ENCODE results near the gene DOCK7.
A peak's percentile ranks its signal among the peaks of the same experiment; 100 is the strongest.

The DOCK7 gene

DNA sequence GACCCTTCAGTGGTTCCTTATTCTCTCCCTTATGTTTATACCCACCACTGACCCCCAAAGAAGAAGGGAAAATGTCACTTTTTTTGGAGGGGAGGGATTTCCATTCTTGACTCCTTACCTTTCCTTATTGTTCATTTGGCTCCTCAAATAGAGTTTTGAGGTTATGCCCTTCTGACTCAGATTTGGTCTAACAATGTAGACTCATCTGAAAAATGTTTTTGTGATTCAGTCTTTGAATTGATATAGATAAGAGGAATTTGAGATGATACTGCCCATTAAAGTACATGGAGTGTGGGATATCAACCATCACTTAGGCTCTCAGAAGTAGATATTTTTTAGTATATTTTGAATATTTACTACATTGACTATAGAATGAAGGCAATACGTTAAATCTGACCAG is 235.2 kb downstream of the DOCK7 start:
- DNase-seq (ENCODE audit: low read depth in 2 of 2) = no peak

DNA sequence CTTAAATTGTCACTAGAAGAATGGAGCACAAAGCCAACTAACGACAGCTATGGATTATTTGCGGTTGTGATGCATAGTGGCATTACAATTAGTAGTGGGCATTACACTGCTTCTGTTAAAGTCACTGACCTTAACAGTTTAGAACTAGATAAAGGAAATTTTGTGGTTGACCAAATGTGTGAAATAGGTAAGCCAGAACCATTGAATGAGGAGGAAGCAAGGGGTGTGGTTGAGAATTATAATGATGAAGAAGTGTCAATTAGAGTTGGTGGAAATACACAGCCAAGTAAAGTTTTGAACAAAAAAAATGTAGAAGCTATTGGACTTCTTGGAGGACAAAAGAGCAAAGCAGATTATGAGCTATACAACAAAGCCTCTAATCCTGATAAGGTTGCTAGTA is 237.9 kb downstream of the DOCK7 start:
- no peak for DNase-seq (ENCODE audit: low read depth in 2 of 2)

DNA sequence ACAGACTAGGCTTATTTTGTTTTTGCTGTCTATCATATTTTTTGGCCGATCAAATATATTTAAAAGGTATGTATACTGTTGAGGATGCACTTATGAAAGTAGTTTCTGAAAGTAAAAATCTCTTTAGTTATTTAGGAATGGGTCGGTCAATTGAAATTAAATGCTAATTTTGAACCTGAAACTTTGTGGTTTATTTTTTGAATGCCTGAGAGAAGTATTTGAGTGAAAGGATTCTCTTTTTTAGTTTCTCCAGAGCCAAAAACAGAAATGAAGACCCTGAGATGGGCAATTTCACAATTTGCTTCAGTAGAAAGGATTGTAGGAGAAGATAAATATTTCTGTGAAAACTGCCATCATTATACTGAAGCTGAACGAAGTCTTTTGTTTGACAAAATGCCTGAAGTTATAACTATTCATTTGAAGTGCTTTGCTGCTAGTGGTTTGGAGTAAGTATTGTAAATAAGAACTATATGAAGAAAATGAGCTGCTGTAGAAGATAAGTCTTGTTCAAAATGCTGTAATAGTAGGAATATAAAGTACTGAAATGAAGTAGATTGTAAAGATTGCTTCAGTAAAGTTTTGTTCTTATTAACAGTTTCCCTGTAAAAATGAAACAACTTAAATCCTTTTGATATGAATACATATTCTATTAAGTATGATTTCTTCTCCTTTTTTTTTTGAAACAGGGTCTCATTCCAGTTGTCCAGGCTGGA is 239.8 kb downstream of the DOCK7 start:
- no peak for DNase-seq (ENCODE audit: low read depth in 2 of 2)

DNA sequence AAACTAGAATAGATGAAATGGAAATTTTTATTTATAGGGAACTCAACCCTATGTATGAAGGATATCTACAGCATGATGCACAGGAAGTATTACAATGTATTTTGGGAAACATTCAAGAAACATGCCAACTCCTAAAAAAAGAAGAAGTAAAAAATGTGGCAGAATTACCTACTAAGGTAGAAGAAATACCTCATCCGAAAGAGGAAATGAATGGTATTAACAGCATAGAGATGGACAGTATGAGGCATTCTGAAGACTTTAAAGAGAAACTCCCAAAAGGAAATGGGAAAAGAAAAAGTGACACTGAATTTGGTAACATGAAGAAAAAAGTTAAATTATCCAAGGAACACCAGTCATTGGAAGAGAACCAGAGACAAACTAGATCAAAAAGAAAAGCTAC is 243.5 kb downstream of the DOCK7 start:
- no peak for DNase-seq (ENCODE audit: low read depth in 2 of 2)

DNA sequence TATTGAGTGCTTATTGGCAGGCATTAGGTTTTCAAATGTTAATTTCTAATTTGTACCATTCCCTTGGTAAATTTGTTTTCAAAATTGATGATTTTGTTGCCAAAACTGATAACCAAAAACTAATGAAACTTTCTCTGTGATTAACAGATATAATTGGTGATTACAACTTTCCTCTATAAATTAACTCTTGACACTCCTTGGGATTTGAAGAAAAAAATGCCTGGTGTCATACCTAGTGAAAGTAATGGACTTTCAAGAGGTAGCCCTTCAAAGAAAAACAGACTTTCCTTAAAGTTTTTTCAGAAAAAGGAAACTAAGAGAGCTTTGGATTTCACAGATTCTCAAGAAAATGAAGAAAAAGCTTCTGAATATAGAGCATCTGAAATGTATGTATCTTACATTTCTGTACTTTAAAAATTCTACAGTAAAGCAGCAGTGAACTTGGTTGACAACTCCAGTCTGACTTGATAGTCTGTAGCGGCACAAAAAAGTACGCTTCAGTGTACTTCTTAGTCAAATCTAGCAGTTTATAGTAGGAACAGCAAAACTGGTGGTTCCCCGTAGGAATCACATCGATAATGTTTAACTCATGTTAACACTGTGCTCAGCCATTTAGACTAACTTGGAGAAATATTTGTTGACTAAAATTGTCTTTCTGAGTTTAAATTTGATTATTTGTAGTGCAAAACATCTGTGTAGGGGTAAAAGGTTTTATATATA is 248.4 kb downstream of the DOCK7 start:
- DNase-seq (ENCODE audit: low read depth in 2 of 2) = no peak

- DNase-seq (ENCODE audit: low read depth in 2 of 2) = no peak
Measured at GRCh38 chr1:62438163-62438562, 250.0 kb downstream of the DOCK7 start.

- DNase-seq (ENCODE audit: low read depth in 2 of 2) = no peak
Measured at GRCh38 chr1:62437273-62437940, 250.8 kb downstream of the DOCK7 start.

GRCh38 chr1:62436466-62437272 is 251.5 kb downstream of the DOCK7 start, which contains the start of gene USP1:
Gene USP1 (plus strand): TSS chr1:62437049. CDS start chr1:62439868, 2,819 bp downstream.
- peak; percentile 100 for DNase-seq (ENCODE audit: low read depth in 2 of 2)

DNA sequence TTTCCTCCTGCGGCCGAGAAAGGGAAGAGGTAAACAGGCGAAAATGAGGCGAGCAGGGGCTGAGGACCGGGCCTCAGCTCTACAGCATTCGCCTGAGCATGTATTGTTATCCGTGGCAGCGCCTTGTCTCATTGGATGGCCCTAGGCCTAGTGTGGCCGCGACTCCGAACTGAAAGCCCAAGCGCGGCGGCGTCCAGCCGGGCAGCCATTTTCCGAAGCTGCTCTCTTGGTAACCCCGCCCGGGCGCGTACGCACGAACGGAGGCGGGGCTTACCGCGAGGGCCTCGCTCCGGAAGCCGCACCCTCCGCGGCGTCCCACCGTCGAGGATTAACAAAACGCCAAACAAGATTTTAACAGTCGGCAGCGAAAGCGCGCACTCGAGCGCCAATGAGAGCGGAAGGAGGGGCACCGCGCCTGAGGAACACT is 252.1 kb downstream of the DOCK7 start:
- DNase-seq (ENCODE audit: low read depth in 2 of 2) = peak in 1 of 2 experiments; percentile 9

- no peak for DNase-seq (ENCODE audit: low read depth in 2 of 2)
Measured at GRCh38 chr1:62435231-62436038, 252.8 kb downstream of the DOCK7 start.

GRCh38 chr1:62434618-62435001 is 253.6 kb downstream of the DOCK7 start:
- no peak for DNase-seq (ENCODE audit: low read depth in 2 of 2)

DNA sequence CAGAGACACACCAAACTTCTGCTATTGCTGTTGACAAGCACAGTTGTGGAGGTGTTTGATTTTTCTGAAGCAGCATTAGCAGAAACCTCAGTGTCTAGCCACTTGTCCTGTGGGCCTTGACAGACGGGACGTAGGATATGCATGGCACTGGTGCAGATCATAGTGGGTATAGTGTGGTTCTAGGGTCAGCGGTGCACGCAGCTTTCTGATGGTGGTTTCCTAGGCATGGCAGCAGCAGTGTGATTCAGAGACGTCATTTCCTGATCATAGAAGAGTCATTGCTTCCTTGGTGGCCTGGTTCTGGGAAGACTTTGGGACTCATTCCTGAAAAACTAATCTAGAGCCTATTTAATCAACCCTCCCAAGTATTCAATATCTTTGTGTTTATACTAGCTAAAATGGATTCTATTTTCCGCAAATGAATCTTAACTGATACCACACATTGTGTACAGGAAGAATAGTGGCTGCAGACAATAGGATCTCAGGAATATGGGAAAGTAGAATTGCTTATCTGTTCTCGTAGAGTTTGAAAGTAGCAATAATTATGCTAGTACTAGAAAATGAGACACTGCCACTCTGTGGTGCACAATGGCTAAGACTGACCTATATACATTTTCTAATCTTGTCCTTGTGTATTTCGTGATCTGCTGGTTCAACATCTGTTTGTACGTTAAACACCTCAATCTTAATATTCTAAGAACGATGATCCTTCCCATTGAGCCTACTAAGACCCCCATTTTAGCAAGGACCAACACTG is 254.1 kb downstream of the DOCK7 start:
- DNase-seq (ENCODE audit: low read depth in 2 of 2) = no peak

DNA sequence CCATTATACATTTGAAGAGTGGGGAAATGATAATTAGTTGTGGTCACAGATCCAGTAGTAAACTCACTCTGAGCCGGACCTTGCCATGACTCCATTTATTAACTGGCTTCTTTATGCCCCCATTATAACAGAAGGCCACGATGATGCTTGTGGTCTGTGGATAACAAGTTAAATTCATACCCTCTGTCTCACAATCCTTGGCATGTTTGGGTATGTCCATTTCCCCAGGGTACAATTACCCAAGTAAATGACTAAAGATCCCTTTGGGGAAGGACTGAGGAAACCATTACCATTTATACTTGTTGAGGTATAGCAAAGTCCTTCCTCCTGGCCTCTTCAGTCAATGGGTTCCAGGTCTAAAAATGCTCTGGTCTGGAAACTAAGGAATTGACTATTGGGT is 258.6 kb downstream of the DOCK7 start:
- DNase-seq (ENCODE audit: low read depth in 2 of 2) = no peak

GRCh38 chr1:62428351-62428750 is 259.8 kb downstream of the DOCK7 start:
- no peak for DNase-seq (ENCODE audit: low read depth in 2 of 2)

DNA sequence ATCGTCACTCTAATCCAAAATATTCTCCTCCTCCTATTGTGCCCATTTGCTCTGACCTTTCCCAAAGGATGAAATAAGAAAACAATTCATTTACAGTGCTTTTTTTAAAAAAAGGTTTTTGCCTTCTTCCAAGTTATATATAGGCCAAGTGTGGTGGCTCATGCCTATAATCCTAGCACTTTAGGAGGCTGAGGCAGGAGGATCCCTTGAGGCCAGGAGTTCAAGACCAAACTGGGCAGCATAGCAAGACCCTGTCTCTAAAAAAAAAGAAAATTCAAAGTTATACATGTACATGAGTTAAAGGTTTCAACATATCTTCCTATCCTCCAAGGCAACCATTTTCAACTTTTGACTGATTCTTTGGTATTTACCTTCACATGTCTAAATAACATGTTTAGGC is 261.4 kb downstream of the DOCK7 start:
- no peak for DNase-seq (ENCODE audit: low read depth in 2 of 2)

DNA sequence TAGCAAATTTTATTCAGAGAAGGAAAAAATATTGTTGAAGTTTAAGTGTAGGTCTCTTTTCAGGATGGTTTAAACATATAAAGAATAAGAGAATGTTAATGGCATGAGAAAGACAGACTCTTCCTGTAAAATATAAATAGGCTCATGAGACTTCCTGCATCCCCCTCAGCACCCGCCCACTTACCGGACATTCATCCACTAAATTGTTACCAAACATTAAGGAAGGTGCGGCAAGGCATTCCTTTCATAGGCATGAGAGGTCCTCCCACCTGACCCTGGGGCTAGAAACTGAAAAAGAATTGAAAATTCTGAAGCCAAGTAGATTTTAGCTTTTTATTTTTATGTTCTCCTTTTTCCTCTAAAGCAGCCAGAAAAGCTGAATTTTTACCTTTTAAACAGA is 261.9 kb downstream of the DOCK7 start:
- DNase-seq (ENCODE audit: low read depth in 2 of 2) = no peak

GRCh38 chr1:62425041-62425440 is 263.1 kb downstream of the DOCK7 start:
- DNase-seq (ENCODE audit: low read depth in 2 of 2) = no peak

GRCh38 chr1:62424411-62424810 is 263.8 kb downstream of the DOCK7 start:
- no peak for DNase-seq (ENCODE audit: low read depth in 2 of 2)

DNA sequence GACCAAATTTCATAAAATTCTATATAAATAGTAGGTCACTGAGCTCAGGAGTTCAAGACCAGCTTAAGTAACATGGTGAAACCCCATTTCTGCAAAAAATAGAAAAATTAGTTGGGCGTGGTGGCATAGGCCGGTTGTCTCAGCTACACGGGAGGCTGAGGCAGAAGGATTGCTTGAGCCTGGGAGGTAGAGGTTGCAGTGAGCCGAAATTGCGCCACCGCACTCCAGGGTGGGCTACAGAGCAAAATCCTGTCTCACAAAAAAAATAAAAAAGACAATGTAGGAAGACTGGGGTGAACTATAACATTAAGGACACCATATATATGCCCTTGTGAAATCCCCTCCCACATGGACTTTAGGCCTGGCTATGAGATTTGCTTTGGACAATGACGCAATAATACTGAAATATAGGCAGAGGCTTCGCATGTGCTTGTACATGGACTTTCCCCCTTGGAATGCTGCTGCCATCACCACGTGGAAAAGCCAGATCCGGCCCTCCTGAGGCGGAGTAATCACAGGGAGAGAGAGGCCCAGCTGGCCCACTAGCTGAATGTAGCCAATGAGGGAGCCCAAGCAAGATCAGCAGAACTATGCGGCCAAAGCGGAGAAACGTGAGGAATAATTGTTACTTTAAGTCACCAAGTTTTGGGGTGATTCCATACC is 264.5 kb downstream of the DOCK7 start:
- no peak for DNase-seq (ENCODE audit: low read depth in 2 of 2)

GRCh38 chr1:62420214-62420613 is 268.0 kb downstream of the DOCK7 start:
- no peak for DNase-seq (ENCODE audit: low read depth in 2 of 2)

All from fibroblast of skin of left biceps (primary cell).